ENCODE measurements around the gene NGFR.

The NGFR gene, protein sequence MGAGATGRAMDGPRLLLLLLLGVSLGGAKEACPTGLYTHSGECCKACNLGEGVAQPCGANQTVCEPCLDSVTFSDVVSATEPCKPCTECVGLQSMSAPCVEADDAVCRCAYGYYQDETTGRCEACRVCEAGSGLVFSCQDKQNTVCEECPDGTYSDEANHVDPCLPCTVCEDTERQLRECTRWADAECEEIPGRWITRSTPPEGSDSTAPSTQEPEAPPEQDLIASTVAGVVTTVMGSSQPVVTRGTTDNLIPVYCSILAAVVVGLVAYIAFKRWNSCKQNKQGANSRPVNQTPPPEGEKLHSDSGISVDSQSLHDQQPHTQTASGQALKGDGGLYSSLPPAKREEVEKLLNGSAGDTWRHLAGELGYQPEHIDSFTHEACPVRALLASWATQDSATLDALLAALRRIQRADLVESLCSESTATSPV

DNA sequence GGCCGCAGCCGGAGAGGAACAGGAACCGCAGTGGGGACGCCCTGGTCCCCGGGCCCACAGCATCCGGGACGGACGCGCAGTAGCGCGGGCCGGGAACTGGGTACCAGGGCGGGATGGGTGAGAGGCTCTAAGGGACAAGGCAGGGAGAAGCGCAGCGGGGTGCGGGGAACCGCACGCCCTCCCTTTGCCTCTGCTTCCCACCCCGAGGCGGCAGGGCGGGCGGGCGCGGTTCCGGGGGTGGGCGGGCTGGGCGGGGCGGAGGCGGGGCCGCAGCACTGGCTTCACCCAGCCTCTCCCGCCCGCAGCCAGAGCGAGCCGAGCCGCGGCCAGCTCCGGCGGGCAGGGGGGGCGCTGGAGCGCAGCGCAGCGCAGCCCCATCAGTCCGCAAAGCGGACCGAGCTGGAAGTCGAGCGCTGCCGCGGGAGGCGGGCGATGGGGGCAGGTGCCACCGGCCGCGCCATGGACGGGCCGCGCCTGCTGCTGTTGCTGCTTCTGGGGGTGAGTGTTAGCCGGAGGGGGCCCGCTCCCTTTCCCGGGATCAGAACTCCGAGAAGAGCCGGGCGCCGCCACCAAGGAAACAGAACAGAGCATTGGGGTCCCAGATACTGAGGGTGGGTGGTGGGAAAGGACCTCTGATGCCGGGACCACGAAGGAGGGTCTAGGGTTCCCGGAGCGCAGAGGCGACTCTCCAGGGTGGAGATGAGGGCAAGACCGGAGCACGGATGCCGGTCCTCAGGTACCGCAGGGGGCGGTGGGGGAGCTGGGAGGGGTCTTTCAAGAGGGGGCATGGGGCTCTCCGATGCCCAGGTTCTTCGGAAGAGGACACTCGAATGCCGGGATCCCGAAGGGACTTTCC, at the start of gene NGFR:
Gene NGFR, plus strand, starts transcription at position 308 of the 856 bp plus-strand sequence. Its CDS starts 125 bp downstream, at position 433.
- H3K27ac ChIP-seq (ENCODE audit: low read length), result no peak within 1 kb of the TSS
- peak within 1 kb of the TSS; percentile 48 to 73 for H3K4me3 ChIP-seq (ENCODE audit: low read depth in 1 of 2, low read length in 2 of 2)
- H3K27me3 ChIP-seq (ENCODE audit: low read depth, low read length), result peaks cover 27% of the 10 kb centered on the region
- peaks cover 0 to 32% of the 10 kb centered on the region in 2 donors for H3K4me1 ChIP-seq (ENCODE audit: control insufficient read depth in 1 of 2, insufficient read depth in 2 of 2, low read length in 2 of 2)
- H3K9me3 ChIP-seq (ENCODE audit: control insufficient read depth in 1 of 2, low read length in 2 of 2), result no peaks in the 10 kb centered on the region
- no peaks in the 10 kb centered on the region for H3K36me3 ChIP-seq (ENCODE audit: control insufficient read depth in 1 of 2, insufficient read depth in 2 of 2, low read length in 2 of 2)

DNA sequence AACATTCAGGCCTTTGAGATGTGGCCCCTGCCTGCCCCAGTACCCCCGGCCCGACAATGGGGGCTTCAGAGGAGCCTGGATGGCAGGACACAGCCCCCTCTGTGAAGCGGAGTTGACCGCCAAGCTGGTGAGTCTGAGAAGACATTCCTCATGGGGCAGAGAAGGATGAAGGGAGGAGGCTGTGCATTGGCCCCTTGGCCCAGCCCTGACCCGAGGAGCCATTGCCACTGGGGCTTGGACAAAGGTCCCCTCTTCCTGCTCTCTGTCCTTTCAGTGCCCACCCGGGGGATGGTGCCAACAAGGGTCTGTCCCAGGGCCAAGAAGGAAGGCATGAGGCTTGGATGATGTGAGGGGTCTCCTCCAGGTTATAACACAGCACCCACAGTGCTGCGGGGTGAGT, 49.5 kb upstream of the NGFR start:
- H3K4me3 ChIP-seq (ENCODE audit: low read depth in 1 of 2, low read length in 2 of 2), result no peak overlapping the region
- H3K36me3 ChIP-seq (ENCODE audit: control insufficient read depth in 1 of 2, insufficient read depth in 2 of 2, low read length in 2 of 2), result no peaks in the 10 kb centered on the region
- no peaks in the 10 kb centered on the region for H3K9me3 ChIP-seq (ENCODE audit: control insufficient read depth in 1 of 2, low read length in 2 of 2)
- no peaks in the 10 kb centered on the region for H3K4me1 ChIP-seq (ENCODE audit: control insufficient read depth in 1 of 2, insufficient read depth in 2 of 2, low read length in 2 of 2)
- no peaks in the 10 kb centered on the region for H3K27me3 ChIP-seq (ENCODE audit: low read depth, low read length)
- H3K27ac ChIP-seq (ENCODE audit: low read length), result no peak overlapping the region

DNA sequence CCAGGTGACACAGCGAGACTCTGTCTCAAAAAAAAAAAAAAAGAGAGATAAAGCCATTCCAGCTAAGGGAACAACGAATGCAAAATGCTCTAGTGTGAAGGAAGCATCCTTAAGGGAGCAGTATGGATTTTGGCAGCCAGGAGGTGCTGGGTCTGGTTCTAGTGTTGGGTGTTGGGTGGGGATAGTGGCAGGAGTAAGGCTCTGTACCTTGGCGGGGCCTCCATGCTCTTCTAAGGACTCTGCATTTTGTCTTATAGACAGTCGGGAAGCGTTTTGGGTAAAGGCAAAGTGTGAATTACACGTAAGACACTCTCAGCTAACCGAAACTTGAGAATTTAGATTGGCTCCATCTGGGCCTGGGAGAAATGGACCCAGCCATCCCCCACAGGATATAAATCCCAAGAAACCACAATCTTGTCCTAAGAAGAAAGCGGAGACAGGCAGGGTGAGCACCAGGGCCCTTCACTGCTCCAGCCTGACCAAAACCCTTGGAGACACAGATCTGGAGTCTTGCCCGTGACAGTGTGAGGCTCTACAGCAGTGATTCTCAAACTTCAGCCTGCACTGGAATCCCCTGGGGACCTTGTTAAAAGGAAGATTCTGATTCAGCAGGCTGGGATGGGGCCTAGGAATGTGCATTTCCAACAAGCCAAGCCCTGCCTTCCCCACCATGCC, 47.3 kb upstream of the NGFR start:
- Histone ChIP-seq H3K4me3 (ENCODE audit: low read depth in 1 of 2, low read length in 2 of 2) (no peak overlapping the region), H3K27me3 (ENCODE audit: low read depth, low read length) (no peaks in the 10 kb centered on the region), H3K4me1 (ENCODE audit: control insufficient read depth in 1 of 2, insufficient read depth in 2 of 2, low read length in 2 of 2) (no peaks in the 10 kb centered on the region), H3K27ac (ENCODE audit: low read length) (no peak overlapping the region), H3K36me3 (ENCODE audit: control insufficient read depth in 1 of 2, insufficient read depth in 2 of 2, low read length in 2 of 2) (no peaks in the 10 kb centered on the region), H3K9me3 (ENCODE audit: control insufficient read depth in 1 of 2, low read length in 2 of 2) (no peaks in the 10 kb centered on the region)

DNA sequence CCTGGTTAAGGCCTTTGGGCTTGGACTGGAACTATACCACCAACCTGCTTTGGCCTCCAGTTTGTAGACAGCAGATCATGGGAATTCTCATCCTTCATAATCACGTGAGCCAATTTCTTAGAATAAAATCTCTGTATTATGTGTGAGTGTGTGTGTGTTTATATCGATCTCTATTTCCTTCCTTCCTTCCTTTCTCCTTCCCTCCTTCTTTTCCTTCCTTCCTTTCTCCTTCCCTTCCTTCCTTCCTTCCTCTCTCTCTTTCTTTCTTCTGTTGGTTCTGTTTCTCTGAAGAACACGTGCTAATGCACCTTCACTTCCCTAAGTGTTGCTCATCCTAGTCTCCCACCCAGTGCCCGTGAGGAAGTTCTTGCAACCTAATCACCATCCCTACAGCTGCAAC, 44.9 kb upstream of the NGFR start:
- Histone ChIP-seq H3K27me3 (ENCODE audit: low read depth, low read length) (no peaks in the 10 kb centered on the region), H3K9me3 (ENCODE audit: control insufficient read depth in 1 of 2, low read length in 2 of 2) (no peaks in the 10 kb centered on the region), H3K4me1 (ENCODE audit: control insufficient read depth in 1 of 2, insufficient read depth in 2 of 2, low read length in 2 of 2) (no peaks in the 10 kb centered on the region), H3K27ac (ENCODE audit: low read length) (no peak overlapping the region), H3K36me3 (ENCODE audit: control insufficient read depth in 1 of 2, insufficient read depth in 2 of 2, low read length in 2 of 2) (no peaks in the 10 kb centered on the region), H3K4me3 (ENCODE audit: low read depth in 1 of 2, low read length in 2 of 2) (no peak overlapping the region)

DNA sequence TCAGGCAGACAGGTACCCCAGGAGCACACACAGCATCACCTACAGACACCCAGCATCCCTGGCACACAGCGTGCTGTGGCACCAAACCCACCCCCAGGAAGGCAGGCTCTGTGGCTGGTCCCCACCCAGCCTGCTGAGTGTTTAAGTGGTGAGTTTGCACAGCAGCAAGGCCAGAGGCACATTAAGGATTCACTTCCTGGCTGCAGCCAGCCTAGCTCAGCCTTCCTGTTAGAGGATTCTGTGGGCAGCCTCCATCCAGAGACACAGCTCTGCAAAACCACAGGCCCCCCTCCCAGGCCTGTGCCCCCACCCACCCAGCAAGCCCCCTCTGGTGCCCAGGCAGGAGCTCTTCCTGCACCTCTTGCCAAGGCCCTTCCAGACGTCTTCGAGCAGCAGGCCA, 44.4 kb upstream of the NGFR start:
- Histone ChIP-seq H3K4me3 (ENCODE audit: low read depth in 1 of 2, low read length in 2 of 2) (no peak overlapping the region), H3K36me3 (ENCODE audit: control insufficient read depth in 1 of 2, insufficient read depth in 2 of 2, low read length in 2 of 2) (no peaks in the 10 kb centered on the region), H3K27me3 (ENCODE audit: low read depth, low read length) (no peaks in the 10 kb centered on the region), H3K4me1 (ENCODE audit: control insufficient read depth in 1 of 2, insufficient read depth in 2 of 2, low read length in 2 of 2) (no peaks in the 10 kb centered on the region), H3K9me3 (ENCODE audit: control insufficient read depth in 1 of 2, low read length in 2 of 2) (no peaks in the 10 kb centered on the region), H3K27ac (ENCODE audit: low read length) (no peak overlapping the region)

DNA sequence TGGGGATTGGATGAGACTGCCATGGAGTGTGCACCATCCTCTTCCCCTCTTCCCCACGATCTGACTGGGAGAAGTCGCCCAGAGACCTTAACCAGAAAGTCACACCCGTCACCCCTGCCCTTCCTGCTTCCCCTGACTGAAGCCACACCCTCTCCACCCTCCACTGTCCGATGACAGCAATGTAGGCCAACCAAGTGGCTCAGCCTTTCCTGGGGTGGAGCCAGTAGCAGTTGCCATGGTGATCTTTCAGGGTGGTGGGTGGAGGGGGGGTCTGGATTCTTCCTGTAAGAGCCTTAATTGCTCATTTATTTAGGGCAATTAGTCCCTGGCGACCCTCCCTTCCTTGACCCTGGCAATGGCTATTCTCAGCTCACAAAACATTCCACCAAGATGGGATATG, 42.9 kb upstream of the NGFR start:
- Histone ChIP-seq H3K9me3 (ENCODE audit: control insufficient read depth in 1 of 2, low read length in 2 of 2) (no peaks in the 10 kb centered on the region), H3K4me1 (ENCODE audit: control insufficient read depth in 1 of 2, insufficient read depth in 2 of 2, low read length in 2 of 2) (no peaks in the 10 kb centered on the region), H3K4me3 (ENCODE audit: low read depth in 1 of 2, low read length in 2 of 2) (no peak overlapping the region), H3K36me3 (ENCODE audit: control insufficient read depth in 1 of 2, insufficient read depth in 2 of 2, low read length in 2 of 2) (no peaks in the 10 kb centered on the region), H3K27ac (ENCODE audit: low read length) (no peak overlapping the region), H3K27me3 (ENCODE audit: low read depth, low read length) (peaks cover 4% of the 10 kb centered on the region)

DNA sequence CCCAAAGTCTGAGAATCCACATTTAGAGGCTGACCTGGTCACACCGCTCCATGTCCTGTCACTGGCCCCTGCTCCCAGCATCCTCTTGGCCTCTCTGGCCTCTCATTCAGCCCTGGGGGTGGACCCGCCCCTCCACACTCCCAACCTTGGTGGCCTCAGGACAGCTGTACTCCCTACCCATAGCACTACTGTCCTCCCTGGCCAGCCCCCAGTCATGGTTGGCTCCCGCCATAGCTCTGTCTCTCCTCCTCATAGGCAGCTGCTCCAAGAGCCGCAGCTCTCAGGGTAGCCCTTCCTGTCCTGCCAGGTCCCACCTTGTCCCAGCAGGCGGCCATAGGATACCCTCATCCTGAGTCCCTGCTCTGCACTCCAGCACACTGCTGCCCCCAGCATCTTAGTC, 42.4 kb upstream of the NGFR start:
- Histone ChIP-seq H3K36me3 (ENCODE audit: control insufficient read depth in 1 of 2, insufficient read depth in 2 of 2, low read length in 2 of 2) (no peaks in the 10 kb centered on the region), H3K9me3 (ENCODE audit: control insufficient read depth in 1 of 2, low read length in 2 of 2) (no peaks in the 10 kb centered on the region), H3K4me3 (ENCODE audit: low read depth in 1 of 2, low read length in 2 of 2) (no peak overlapping the region), H3K27ac (ENCODE audit: low read length) (no peak overlapping the region), H3K4me1 (ENCODE audit: control insufficient read depth in 1 of 2, insufficient read depth in 2 of 2, low read length in 2 of 2) (no peaks in the 10 kb centered on the region), H3K27me3 (ENCODE audit: low read depth, low read length) (peaks cover 6% of the 10 kb centered on the region)

DNA sequence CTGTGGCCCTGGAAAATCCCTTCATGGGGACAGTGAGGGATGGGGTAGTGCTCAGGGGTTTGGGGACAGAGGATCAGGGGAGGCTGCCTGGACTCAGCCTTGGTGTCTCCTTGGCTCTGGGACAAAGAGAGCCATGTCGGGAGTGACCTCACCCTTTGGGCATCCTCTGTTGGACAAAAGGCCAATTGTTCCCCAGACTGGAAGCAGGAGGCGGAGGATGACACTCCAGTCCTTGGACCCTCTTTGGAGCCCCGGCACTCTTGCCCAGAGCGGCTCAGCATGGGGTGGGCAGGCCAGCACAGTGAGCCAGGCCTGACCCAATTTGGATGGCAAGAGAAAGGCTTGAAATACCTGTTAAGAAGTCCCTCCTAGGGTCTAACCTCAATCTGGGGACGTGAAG, 41.0 kb upstream of the NGFR start:
- Histone ChIP-seq H3K4me1 (ENCODE audit: control insufficient read depth in 1 of 2, insufficient read depth in 2 of 2, low read length in 2 of 2) (no peaks in the 10 kb centered on the region), H3K4me3 (ENCODE audit: low read depth in 1 of 2, low read length in 2 of 2) (no peak overlapping the region), H3K9me3 (ENCODE audit: control insufficient read depth in 1 of 2, low read length in 2 of 2) (no peaks in the 10 kb centered on the region), H3K27me3 (ENCODE audit: low read depth, low read length) (peaks cover 6% of the 10 kb centered on the region), H3K36me3 (ENCODE audit: control insufficient read depth in 1 of 2, insufficient read depth in 2 of 2, low read length in 2 of 2) (no peaks in the 10 kb centered on the region), H3K27ac (ENCODE audit: low read length) (peak overlapping the region; percentile 8)

DNA sequence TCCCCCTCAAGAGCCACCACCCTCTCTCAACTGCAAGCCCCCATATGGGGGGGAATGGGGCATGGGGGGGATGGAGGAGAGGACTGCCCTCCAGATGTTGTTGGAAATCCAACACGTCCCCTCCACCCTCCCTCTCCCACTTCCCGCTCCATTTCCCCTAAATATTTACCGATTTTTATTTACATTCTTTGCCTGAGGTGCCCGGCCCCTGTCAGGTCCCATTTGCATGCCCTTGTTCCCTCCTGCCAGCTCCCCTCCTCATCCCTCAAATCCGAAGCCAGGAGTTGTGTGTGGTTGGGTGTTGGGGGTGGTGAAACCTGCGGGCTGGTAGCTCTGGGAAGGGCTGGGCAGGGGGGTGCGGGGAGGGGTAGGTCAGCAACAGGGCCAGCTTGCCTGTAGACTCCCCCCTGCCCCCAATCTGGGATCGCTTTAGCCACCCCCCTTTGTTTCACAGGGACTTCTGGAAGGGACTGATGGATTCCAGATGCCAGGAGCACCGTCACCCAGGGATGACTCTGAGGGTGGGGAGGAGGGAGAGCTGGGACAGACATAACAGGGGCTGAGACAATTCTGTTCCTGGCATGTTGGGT, 39.7 kb upstream of the NGFR start:
- Histone ChIP-seq H3K4me3 (ENCODE audit: low read depth in 1 of 2, low read length in 2 of 2) (no peak overlapping the region), H3K4me1 (ENCODE audit: control insufficient read depth in 1 of 2, insufficient read depth in 2 of 2, low read length in 2 of 2) (no peaks in the 10 kb centered on the region), H3K36me3 (ENCODE audit: control insufficient read depth in 1 of 2, insufficient read depth in 2 of 2, low read length in 2 of 2) (no peaks in the 10 kb centered on the region), H3K9me3 (ENCODE audit: control insufficient read depth in 1 of 2, low read length in 2 of 2) (no peaks in the 10 kb centered on the region), H3K27ac (ENCODE audit: low read length) (no peak overlapping the region), H3K27me3 (ENCODE audit: low read depth, low read length) (peaks cover 6% of the 10 kb centered on the region)

DNA sequence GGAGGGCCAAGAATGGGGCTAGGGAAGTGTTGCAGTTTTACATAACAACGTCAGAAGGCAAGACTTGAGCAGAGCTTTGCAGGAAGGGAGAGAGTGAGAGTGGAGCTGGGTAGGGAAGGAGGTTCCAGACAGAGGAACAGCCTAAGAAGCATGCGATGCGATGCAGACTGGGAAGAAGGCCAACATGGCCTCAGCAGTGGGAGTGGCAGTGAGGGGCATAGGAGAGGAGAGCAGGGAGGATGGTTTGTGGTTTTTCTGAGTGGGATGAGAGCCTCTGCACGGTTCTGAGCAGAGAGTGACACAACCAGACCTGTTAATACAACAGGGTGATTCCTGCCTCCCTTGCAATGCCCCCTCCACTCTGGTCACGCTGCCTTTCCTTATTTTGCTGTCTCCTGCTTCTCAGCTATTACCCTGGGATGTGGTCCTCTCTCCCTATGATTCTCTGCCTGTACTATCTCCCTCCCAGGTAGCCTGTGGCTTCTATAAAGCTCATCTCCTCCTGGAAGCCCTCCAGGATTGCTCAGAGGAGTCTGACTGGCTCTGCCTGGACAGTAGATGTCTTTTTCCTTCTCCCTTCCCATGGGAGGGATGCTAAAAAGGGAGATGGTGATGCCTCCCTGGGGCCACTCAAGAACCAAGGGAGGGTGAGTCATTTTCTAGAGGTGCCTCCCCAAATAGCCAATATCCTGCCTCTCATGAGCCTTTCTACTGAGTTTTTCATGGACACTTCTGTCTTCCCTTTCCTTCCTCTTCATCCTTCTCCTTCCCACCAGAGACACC, 38.7 kb upstream of the NGFR start:
- H3K36me3 ChIP-seq (ENCODE audit: control insufficient read depth in 1 of 2, insufficient read depth in 2 of 2, low read length in 2 of 2), result no peaks in the 10 kb centered on the region
- peaks cover 6% of the 10 kb centered on the region for H3K27me3 ChIP-seq (ENCODE audit: low read depth, low read length)
- H3K9me3 ChIP-seq (ENCODE audit: control insufficient read depth in 1 of 2, low read length in 2 of 2), result no peaks in the 10 kb centered on the region
- no peak overlapping the region for H3K4me3 ChIP-seq (ENCODE audit: low read depth in 1 of 2, low read length in 2 of 2)
- no peaks in the 10 kb centered on the region for H3K4me1 ChIP-seq (ENCODE audit: control insufficient read depth in 1 of 2, insufficient read depth in 2 of 2, low read length in 2 of 2)
- H3K27ac ChIP-seq (ENCODE audit: low read length), result no peak overlapping the region

All from muscle layer of duodenum (tissue), 2 donors.